Measurements from ENCODE around the gene ZNF423.

DNA sequence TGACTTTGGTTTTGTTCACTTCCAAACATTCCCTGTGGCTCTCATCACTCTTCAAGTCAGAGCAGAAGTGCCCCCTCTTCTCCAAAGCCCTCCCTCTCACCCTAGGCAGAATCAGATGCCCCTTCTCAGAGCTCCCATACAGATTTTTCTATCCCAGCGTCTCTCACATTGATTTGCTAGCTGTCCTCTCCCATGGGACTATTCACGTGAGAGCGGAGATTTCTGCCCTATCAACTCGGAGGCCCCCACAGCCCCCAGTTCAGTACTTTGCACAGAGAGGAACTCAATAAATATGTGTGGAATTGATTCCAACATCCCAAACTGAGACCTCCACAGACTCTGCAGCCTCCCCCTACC, 299.7 kb downstream of the ZNF423 start:
- TF ChIP-seq EP300 (IDR thresholded peaks at IDR 0.05) (no peak), POLR2A (IDR thresholded peaks at IDR 0.05) (no peak), POLR2AphosphoS5 (IDR thresholded peaks at IDR 0.05) (no peak)
- TF ChIP-seq, protein P1, sequence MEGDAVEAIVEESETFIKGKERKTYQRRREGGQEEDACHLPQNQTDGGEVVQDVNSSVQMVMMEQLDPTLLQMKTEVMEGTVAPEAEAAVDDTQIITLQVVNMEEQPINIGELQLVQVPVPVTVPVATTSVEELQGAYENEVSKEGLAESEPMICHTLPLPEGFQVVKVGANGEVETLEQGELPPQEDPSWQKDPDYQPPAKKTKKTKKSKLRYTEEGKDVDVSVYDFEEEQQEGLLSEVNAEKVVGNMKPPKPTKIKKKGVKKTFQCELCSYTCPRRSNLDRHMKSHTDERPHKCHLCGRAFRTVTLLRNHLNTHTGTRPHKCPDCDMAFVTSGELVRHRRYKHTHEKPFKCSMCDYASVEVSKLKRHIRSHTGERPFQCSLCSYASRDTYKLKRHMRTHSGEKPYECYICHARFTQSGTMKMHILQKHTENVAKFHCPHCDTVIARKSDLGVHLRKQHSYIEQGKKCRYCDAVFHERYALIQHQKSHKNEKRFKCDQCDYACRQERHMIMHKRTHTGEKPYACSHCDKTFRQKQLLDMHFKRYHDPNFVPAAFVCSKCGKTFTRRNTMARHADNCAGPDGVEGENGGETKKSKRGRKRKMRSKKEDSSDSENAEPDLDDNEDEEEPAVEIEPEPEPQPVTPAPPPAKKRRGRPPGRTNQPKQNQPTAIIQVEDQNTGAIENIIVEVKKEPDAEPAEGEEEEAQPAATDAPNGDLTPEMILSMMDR (IDR thresholded peaks at IDR 0.05), result no peak
